K562 (cell line): ENCODE measurements around the gene LAMB4. TPM values are rescaled to one million over a fixed set of nuclear protein-coding genes. Genes with fewer than 3 reads are reported as not detected.

Experiments used
- ATAC-seq: fragments of 200-7000 bp; cut with Tn5 transposase; 3 replicates; pipeline ENCODE4 v1.9.1; 2020; ENCODE audit warnings: moderate library complexity
- BruUV-seq: library from RNA; stranded (reverse); fragments of 400-500 nt; replicated peaks from 2 replicates; lab custom pipeline; 2021; lab: Mats Ljungman, UMichigan
- CTCF ChIA-PET: fragments of 300-600 bp; formaldehyde crosslinking; extraction: SDS; loops from one replicate; lab custom pipeline; 2021; ENCODE audit warnings: low intra/inter-chr PET ratio; lab: Yijun Ruan, JAX
- POLR2A ChIA-PET: fragments of 300-600, 350-650 bp; sonication (Branson Sonifier 250); formaldehyde crosslinking; extraction: SDS; loops from one replicate; lab custom pipeline; 2021; ENCODE audit warnings: antibody characterized with exemption, inconsistent platforms; lab: Yijun Ruan, JAX
- DNase-seq, 4 experiments: peaks; one replicate each; pipeline versions ENCODE4 v3.0.0 to v3.0.0-alpha.2; 2011 to 2018; ENCODE audit warnings: low spot score in 3 of 4, mixed read lengths in 3 of 4; ENCODE audit errors: extremely low read depth in 1 of 4
- FAIRE-seq: peaks from 2 replicates; lab custom pipeline; 2011; peaks lifted over from hg19 to GRCh38; lab: Jason Lieb, UNC
- H2AFZ ChIP-seq: 2 replicates; pipeline ENCODE4 v1.6.0; 2011; ENCODE audit warnings: low read depth, low read length, control low read depth, inconsistent platforms
- H3K27ac ChIP-seq: fragments of 200-600 bp; 3 replicates; pipeline ENCODE4 v1.8.0; 2011; ENCODE audit warnings: low read depth, mild to moderate bottlenecking, control low read depth, inconsistent platforms, low read length, moderate library complexity, mixed read lengths; ENCODE audit errors: extremely low read depth
- H3K27me3 ChIP-seq, 2 experiments: fragments of 300-600 bp in 1 of 2; 2 replicates in 1 of 2; 3 replicates in 1 of 2; pipeline versions ENCODE4 v1.6.0 to v1.8.0; 2011; ENCODE audit warnings: inconsistent platforms in 2 of 2, low read length in 2 of 2, mild to moderate bottlenecking in 1 of 2, mixed read lengths in 1 of 2, moderate library complexity in 1 of 2; ENCODE audit not compliant: control insufficient read depth in 2 of 2, insufficient read depth in 2 of 2
- H3K36me3 ChIP-seq: fragments of 300-600 bp; 3 replicates; pipeline ENCODE4 v1.8.0; 2011; ENCODE audit warnings: mild to moderate bottlenecking, low read length, inconsistent platforms; ENCODE audit not compliant: control insufficient read depth, insufficient read depth
- H3K4me1 ChIP-seq, 2 experiments: fragments of 200-600 bp in 1 of 2; replicated peaks in 1 of 2; 2 replicates in 1 of 2; 3 replicates in 1 of 2; pipeline versions ENCODE4 v1.5.1 to v1.8.0; 2011; ENCODE audit warnings: inconsistent platforms in 2 of 2, low read length in 2 of 2, mild to moderate bottlenecking in 1 of 2, mixed read lengths in 1 of 2, moderate library complexity in 1 of 2; ENCODE audit not compliant: control insufficient read depth in 2 of 2, insufficient read depth in 2 of 2
- H3K4me2 ChIP-seq: 2 replicates; pipeline ENCODE4 v1.6.1; 2011; ENCODE audit warnings: low read length, control low read depth, inconsistent platforms, mixed read lengths; ENCODE audit not compliant: insufficient read depth
- H3K4me3 ChIP-seq: fragments of 200-600 bp; sonication (generic), shearing (Covaris generic); 2 replicates; pipeline ENCODE4 v1.5.1; 2016; ENCODE audit warnings: control low read depth, inconsistent platforms
- H3K79me2 ChIP-seq: fragments of 200-600 bp; 3 replicates; pipeline ENCODE4 v1.8.0; 2011; ENCODE audit warnings: low read length, inconsistent platforms; ENCODE audit not compliant: control insufficient read depth, insufficient read depth
- H3K9ac ChIP-seq, 2 experiments: 2 replicates each; pipeline versions ENCODE4 v1.6.0 to v1.6.1; 2011; ENCODE audit warnings: low read depth in 2 of 2, low read length in 2 of 2, control low read depth in 1 of 2, inconsistent platforms in 1 of 2, mild to moderate bottlenecking in 1 of 2, mixed read lengths in 1 of 2; ENCODE audit not compliant: insufficient read depth in 1 of 2
- H3K9me1 ChIP-seq: one replicate; pipeline ENCODE4 v1.6.0; 2011; ENCODE audit warnings: inconsistent platforms, mild to moderate bottlenecking, low read length, moderate library complexity; ENCODE audit not compliant: control insufficient read depth, insufficient read depth
- H3K9me3 ChIP-seq: replicated peaks from 2 replicates; pipeline ENCODE4 v1.5.1; 2011; ENCODE audit warnings: low read depth, low read length, inconsistent platforms; ENCODE audit not compliant: control insufficient read depth, insufficient read depth
- H4K20me1 ChIP-seq: replicated peaks from 2 replicates; pipeline ENCODE4 v1.6.1; 2011; ENCODE audit warnings: low read length, inconsistent platforms, mixed read lengths; ENCODE audit not compliant: control insufficient read depth, insufficient read depth
- CBX1 ChIP-seq: sonication (generic); IDR thresholded peaks from 2 replicates; pipeline ENCODE4 v1.6.1; 2016; ENCODE audit warnings: antibody characterized with exemption, low read depth, mild to moderate bottlenecking
- CCNT2 ChIP-seq: IDR thresholded peaks from 2 replicates; pipeline ENCODE4 v1.6.1; 2011; ENCODE audit warnings: borderline replicate concordance, low read depth, mild to moderate bottlenecking, moderate library complexity, mixed read lengths, low read length; ENCODE audit not compliant: insufficient read length; ENCODE audit errors: extremely low read depth
- ELF2 ChIP-seq: fragments of 250-450 bp; sonication (Bioruptor Pico); IDR thresholded peaks from 2 replicates; pipeline ENCODE4 v1.5.0; 2021; ENCODE audit warnings: mild to moderate bottlenecking
- FOXK1 ChIP-seq: sonication (generic); formaldehyde crosslinking; IDR thresholded peaks from 2 replicates; pipeline ENCODE4 v1.8.0; 2022; ENCODE audit warnings: missing genetic modification reagents, mild to moderate bottlenecking, borderline replicate concordance
- KLF10 ChIP-seq: fragments of 250-450 bp; sonication (Bioruptor Pico); IDR thresholded peaks from 2 replicates; pipeline ENCODE4 v1.6.1; 2021; ENCODE audit warnings: matching md5 sums
- NR1H2 ChIP-seq: sonication (generic); formaldehyde crosslinking; IDR thresholded peaks from 2 replicates; pipeline ENCODE4 v1.4.0; 2020; ENCODE audit warnings: mild to moderate bottlenecking, missing genetic modification reagents
- TEAD2 ChIP-seq: fragments of 450-650 bp; IDR thresholded peaks from 2 replicates; pipeline ENCODE4 v1.6.1; 2016; ENCODE audit warnings: missing genetic modification characterization, control low read depth, missing compliant biosample characterization
- WGBS: fragments of 100-300 bp; shearing (Covaris generic); methylation state at CpG from one replicate; pipeline ENCODE4 v1.1.6; 2016; ENCODE audit warnings: low coverage, mixed read lengths; ENCODE audit not compliant: insufficient coverage; ENCODE audit errors: missing lambda C conversion rate; 5-methylcytosine and 5-hydroxymethylcytosine counted together
- in situ Hi-C: fragments of 300-500 bp; cut with MboI; formaldehyde crosslinking; loops from 4 replicates; pipeline ENCODE4 v1.15.0; 2018; ENCODE audit warnings: inconsistent platforms, mixed read lengths
- intact Hi-C: fragments of 100-400 bp; cut with micrococcal nuclease; formaldehyde crosslinking; loops from 2 replicates; pipeline ENCODE4 v1.14.2; 2022
- polyA plus RNA-seq, 8 experiments: library from polyadenylated mRNA; depleted of rRNA in 4 of 8; stranded (reverse) in 5 of 8; unstranded in 3 of 8; fragments of >200 nt; fragmentation: Nextera tagmentation in 2 of 8; fragmentation: Illumina TruSeq in 1 of 8; extraction: Ambion mirVana in 2 of 8; extraction: Trizol in 1 of 8; gene quantifications; 2 replicates each; pipeline versions ENCODE4 v1.2.1 to v1.2.3, GENCODE V29; 2011 to 2014; ENCODE audit warnings: inconsistent platforms in 1 of 8, missing spikeins in 1 of 8
- total RNA-seq, 7 experiments: library from RNA; depleted of rRNA in 6 of 7; stranded (reverse); fragments of >200 nt in 6 of 7; fragmentation: Illumina TruSeq in 2 of 7; extraction: Trizol in 2 of 7; gene quantifications; 2 replicates each; pipeline versions ENCODE4 v1.2.1 to v1.2.3, GENCODE V29; 2011 to 2021; ENCODE audit warnings: low replicate concordance in 1 of 7
- TF ChIP-seq, protein P1 (sequence below): sonication (generic); formaldehyde crosslinking; IDR thresholded peaks from 2 replicates; pipeline ENCODE4 v1.8.0; 2022; ENCODE audit warnings: missing genetic modification reagents, mild to moderate bottlenecking, borderline replicate concordance

The LAMB4 gene
- total and polyA plus RNA-seq, 9 of the 15 experiments (the other 6 are each of a cell fraction or from before 2014, with no cell fraction given) = 0.06 to 0.13 (median 0.07) TPM; not detected in 6

DNA sequence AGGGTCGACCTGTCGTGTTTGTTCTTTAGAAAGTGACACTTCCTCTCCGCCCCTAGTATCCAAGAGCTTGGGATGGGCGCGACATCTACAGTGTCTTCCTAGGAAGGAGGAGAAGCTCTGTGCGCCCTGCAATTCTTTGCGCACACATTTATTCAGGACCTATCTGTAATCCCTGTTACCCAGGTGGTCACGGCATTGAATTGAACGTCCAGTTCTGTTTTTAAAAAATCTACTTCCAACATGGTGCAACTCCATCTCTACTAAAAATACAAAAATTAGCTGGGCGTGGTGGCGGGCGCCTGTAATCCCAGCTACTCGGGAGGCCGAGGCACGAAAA, 126.6 kb downstream of the LAMB4 start (continued):
- TF ChIP-seq, protein P1, sequence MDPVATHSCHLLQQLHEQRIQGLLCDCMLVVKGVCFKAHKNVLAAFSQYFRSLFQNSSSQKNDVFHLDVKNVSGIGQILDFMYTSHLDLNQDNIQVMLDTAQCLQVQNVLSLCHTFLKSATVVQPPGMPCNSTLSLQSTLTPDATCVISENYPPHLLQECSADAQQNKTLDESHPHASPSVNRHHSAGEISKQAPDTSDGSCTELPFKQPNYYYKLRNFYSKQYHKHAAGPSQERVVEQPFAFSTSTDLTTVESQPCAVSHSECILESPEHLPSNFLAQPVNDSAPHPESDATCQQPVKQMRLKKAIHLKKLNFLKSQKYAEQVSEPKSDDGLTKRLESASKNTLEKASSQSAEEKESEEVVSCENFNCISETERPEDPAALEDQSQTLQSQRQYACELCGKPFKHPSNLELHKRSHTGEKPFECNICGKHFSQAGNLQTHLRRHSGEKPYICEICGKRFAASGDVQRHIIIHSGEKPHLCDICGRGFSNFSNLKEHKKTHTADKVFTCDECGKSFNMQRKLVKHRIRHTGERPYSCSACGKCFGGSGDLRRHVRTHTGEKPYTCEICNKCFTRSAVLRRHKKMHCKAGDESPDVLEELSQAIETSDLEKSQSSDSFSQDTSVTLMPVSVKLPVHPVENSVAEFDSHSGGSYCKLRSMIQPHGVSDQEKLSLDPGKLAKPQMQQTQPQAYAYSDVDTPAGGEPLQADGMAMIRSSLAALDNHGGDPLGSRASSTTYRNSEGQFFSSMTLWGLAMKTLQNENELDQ (CRISPR knock-in tag) = no peak
- TF ChIP-seq ELF2 (CRISPR knock-in tag) (no peak), FOXK1 (CRISPR knock-in tag) (no peak)

DNA sequence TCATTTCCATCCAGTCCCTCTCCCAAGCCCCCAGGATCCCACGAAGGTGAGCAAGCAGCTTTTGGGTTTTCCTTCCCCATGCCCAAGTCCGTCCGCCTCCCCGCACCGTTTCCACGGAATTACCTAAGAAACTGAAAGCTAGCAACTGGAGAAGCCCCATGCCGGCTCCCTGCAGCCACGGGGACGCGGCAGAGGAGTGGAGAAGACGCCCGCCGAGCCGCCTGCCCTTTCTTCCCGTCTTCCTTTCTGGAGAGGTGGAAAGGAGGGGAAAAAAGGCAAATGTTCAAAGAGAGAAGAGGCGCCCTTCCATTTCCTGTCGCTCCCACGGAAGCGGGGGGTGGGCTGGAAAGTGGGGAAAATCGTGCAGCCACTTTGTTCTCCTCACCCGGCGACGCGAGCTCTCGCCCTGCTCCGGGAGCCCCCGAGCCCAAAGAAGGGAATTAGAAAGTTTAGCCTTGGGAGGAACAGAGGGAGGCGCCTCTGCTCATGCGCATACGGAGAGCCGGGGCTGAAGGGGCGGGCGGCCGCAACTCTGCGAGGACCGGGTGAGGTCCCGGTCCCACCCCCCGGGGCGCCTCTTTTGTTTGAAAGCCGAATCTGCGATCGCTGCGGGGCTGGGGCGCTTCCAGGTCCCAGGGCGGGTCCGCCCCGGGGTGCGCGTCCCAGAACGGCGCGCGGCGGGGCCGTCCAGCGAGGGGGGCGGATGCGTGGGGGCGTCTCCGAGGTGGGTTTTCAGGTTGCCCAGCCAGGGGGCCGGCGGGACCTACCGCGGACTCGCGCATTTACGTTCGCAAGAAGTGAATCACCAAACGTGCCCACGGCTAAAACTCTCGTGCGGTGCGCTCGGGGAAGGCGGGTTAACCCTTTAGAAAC, 127.2 kb downstream of the LAMB4 start, which contains the start of gene LAMB1:
Gene LAMB1 (minus strand): TSS at position 436 of the 873 bp plus-strand sequence. CDS start 276 bp downstream, at position 160.
- peak; percentile 78 to 96 (median 92) for DNase-seq
- Histone ChIP-seq H3K27ac (peak within 1 kb of the TSS; percentile 24), H3K4me1 (peaks cover 16 to 27% of the 10 kb centered on the region in 2 experiments), H3K9me1 (no peaks in the 10 kb centered on the region), H3K4me3 (peak within 1 kb of the TSS; percentile 52), H3K27me3 (peaks cover 0 to 4% of the 10 kb centered on the region in 2 experiments; a peak in 2 of 5 replicates), H3K79me2 (no peaks in the 10 kb centered on the region), H3K9me3 (no peaks in the 10 kb centered on the region; the same call in 1 of the 2 replicates), H3K9ac (peak within 1 kb of the TSS; percentile 63 to 92), H3K4me2 (peak within 1 kb of the TSS; percentile 71), H2AFZ (peak within 1 kb of the TSS; percentile 86), H3K36me3 (no peaks in the 10 kb centered on the region), H4K20me1 (no peaks in the 10 kb centered on the region)
- POLR2A ChIA-PET = interaction anchor here (0.9 to 1.3 kb wide), 2 partner anchors 10 to 20 kb away, joined by 3 read pairs; no protein-coding TSS in a partner anchor
- TSS peak; percentile 79 for BruUV-seq
- CTCF ChIA-PET = no interaction called here
- in situ Hi-C loops (no loop called here), intact Hi-C loops (no loop called here)
- peak; percentile 91 for ATAC-seq
- FAIRE-seq = no peak
- WGBS = 4% methylated on average over 71 of the region's 75 CpGs
- TF ChIP-seq NR1H2 (CRISPR knock-in tag) = 0 out of 2 replicates have a peak, but pooled peaks have one; percentile 67
- no peak for TF ChIP-seq TEAD2 (tag)
- TF ChIP-seq CBX1 = peak; percentile 4; the same call in 1 of the 2 replicates
- no peak for TF ChIP-seq KLF10 (CRISPR knock-in tag)
- peak; percentile 83 for TF ChIP-seq CCNT2
